Posterior cingulate gyrus (tissue), 11 donors: Measurements from ENCODE around the gene KLRK1.
"Not testable (repeated sequence)": the region's sequence is repeated elsewhere in the genome, so short reads cannot be mapped to it uniquely, and the experiment has no call there.

Experiments used
- DNase-seq, 10 donors: peaks; one replicate each; pipeline versions ENCODE4 v3.0.0 to v3.0.0-alpha.2; 2020 to 2021; ENCODE audit warnings: mixed read lengths in 3 of 10
- intact Hi-C: fragments of 100-400 bp; cut with DNase I; formaldehyde crosslinking; loops from one replicate; pipeline ENCODE4 v1.15.1; 2023

Gene KLRK1

GRCh38 chr12:10390991-10391390 is 1.1 kb upstream of the KLRK1 start:
- peak in 2 of 10 donors; percentile 55 to 69 for DNase-seq
- intact Hi-C loops = not testable (repeated sequence)

- no peak for DNase-seq
Observed at GRCh38 chr12:10388624-10389413, 1.0 kb downstream of the KLRK1 start.

GRCh38 chr12:10387498-10387897 is 2.3 kb downstream of the KLRK1 start:
- intact Hi-C loops, DNase-seq: not testable (repeated sequence)

More at GRCh38 chr12:10388624-10389413, 1.0 kb downstream of the KLRK1 start:
- intact Hi-C loops = no loop called here

GRCh38 chr12:10386857-10387256 is 3.0 kb downstream of the KLRK1 start:
- no peak for DNase-seq
- intact Hi-C loops = no loop called here

GRCh38 chr12:10385166-10385613 is 4.7 kb downstream of the KLRK1 start:
- intact Hi-C loops = no loop called here
- no peak for DNase-seq

- no peak for DNase-seq
- intact Hi-C loops = no loop called here
Observed at GRCh38 chr12:10384191-10384590, 5.7 kb downstream of the KLRK1 start.

- intact Hi-C loops = no loop called here
- no peak for DNase-seq
Observed at GRCh38 chr12:10381928-10382628, 7.8 kb downstream of the KLRK1 start.

GRCh38 chr12:10378737-10379136 is 11.1 kb downstream of the KLRK1 start:
- intact Hi-C loops, DNase-seq: not testable (repeated sequence)

- no peak for DNase-seq
- intact Hi-C loops = no loop called here
Observed at GRCh38 chr12:10374624-10375018, 15.2 kb downstream of the KLRK1 start.

- peak in 2 of 10 donors; percentile 67 to 72 for DNase-seq
- intact Hi-C loops = no loop called here
Observed at GRCh38 chr12:10372559-10372958, 17.3 kb downstream of the KLRK1 start.

GRCh38 chr12:10371893-10372535 is 17.8 kb downstream of the KLRK1 start:
- intact Hi-C loops, DNase-seq: not testable (repeated sequence)

GRCh38 chr12:10369557-10370415 is 20.1 kb downstream of the KLRK1 start:
- peak in 1 of 10 donors; percentile 65 for DNase-seq
- intact Hi-C loops = no loop called here

- intact Hi-C loops = no loop called here
- DNase-seq = peak in 2 of 10 donors; percentile 55 to 73
Observed at GRCh38 chr12:10368206-10369171, 21.4 kb downstream of the KLRK1 start.

- DNase-seq, intact Hi-C loops: not testable (repeated sequence)
Observed at GRCh38 chr12:10367714-10368113, 22.1 kb downstream of the KLRK1 start.

- DNase-seq = no peak
Observed at GRCh38 chr12:10366875-10367274, 23.0 kb downstream of the KLRK1 start.

GRCh38 chr12:10365696-10366405 is 24.0 kb downstream of the KLRK1 start:
- DNase-seq = no peak
- intact Hi-C loops = no loop called here

More at GRCh38 chr12:10366875-10367274, 23.0 kb downstream of the KLRK1 start:
- intact Hi-C loops = no loop called here

GRCh38 chr12:10364815-10365622 is 24.8 kb downstream of the KLRK1 start:
- peak in 8 of 10 donors; percentile 19 to 89 (median 62) for DNase-seq
- intact Hi-C loops = no loop called here
